ENCODE data around the gene TAX1BP1.

DNA sequence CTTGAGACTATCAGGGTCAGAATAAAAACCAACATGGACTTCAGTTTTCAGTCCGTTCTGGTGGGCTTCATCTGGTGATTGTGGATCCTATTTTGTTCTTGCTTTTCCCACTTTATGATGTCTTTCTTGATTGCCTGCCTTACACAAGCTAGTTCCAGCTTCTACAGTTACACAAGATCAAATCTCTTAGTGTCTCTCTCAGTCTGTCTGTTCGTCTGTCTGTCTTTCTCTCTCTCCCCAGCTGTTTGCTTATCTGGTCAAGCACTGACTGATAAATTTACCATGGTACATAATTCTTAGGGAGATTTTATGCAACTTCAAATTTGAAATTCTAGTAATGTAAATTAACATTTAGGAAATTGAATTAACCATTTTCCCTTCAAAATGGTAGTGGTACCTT is 35.8 kb downstream of the TAX1BP1 start:
- TF ChIP-seq, protein P1, sequence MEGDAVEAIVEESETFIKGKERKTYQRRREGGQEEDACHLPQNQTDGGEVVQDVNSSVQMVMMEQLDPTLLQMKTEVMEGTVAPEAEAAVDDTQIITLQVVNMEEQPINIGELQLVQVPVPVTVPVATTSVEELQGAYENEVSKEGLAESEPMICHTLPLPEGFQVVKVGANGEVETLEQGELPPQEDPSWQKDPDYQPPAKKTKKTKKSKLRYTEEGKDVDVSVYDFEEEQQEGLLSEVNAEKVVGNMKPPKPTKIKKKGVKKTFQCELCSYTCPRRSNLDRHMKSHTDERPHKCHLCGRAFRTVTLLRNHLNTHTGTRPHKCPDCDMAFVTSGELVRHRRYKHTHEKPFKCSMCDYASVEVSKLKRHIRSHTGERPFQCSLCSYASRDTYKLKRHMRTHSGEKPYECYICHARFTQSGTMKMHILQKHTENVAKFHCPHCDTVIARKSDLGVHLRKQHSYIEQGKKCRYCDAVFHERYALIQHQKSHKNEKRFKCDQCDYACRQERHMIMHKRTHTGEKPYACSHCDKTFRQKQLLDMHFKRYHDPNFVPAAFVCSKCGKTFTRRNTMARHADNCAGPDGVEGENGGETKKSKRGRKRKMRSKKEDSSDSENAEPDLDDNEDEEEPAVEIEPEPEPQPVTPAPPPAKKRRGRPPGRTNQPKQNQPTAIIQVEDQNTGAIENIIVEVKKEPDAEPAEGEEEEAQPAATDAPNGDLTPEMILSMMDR (IDR thresholded peaks at IDR 0.05; ENCODE audit: low read depth, low read length), result no peak
- TF ChIP-seq POLR2A (IDR thresholded peaks at IDR 0.05; ENCODE audit: extremely low read depth, insufficient read length), result no peak

Measured in NB4 (cell line).